ENCODE data around the gene TAGAP.

- TF ChIP-seq CTCF (IDR thresholded peaks at IDR 0.05) (no peak), POLR2A (IDR thresholded peaks at IDR 0.05) (no peak), EP300 (IDR thresholded peaks at IDR 0.05) (no peak)
Measured at GRCh38 chr6:159052720-159053119, 7.9 kb upstream of the TAGAP start.
